Esophagus muscularis mucosa (tissue), 4 donors: Measurements from ENCODE around the gene AGT. TPM values are rescaled to one million over a fixed set of nuclear protein-coding genes. Genes with fewer than 3 reads are reported as not detected.

ENCODE experiments used
- DNase-seq: peaks from one replicate; pipeline ENCODE4 v3.0.0-alpha.2; 2017; ENCODE audit errors: extremely low spot score
- H3K27ac ChIP-seq, 4 donors: fragments of 200-600 bp; sonication (generic); replicated peaks in 1 of 4; 1 replicate in 3 of 4; 2 replicates in 1 of 4; pipeline ENCODE4 v1.5.1; 2016 to 2019; ENCODE audit warnings: mild to moderate bottlenecking in 1 of 4
- H3K27me3 ChIP-seq, 4 donors: fragments of 200-600 bp; sonication (generic); one replicate each; pipeline versions ENCODE4 v1.5.1 to v1.6.0; 2016 to 2019
- H3K36me3 ChIP-seq, 4 donors: fragments of 200-600 bp; sonication (generic); one replicate each; pipeline ENCODE4 v1.5.1; 2016 to 2019
- H3K4me1 ChIP-seq, 4 donors: fragments of 200-600 bp; sonication (generic); one replicate each; pipeline ENCODE4 v1.5.1; 2016 to 2019
- H3K4me3 ChIP-seq, 4 donors: fragments of 200-600 bp; sonication (generic); 1 replicate in 2 of 4; 2 replicates in 2 of 4; pipeline ENCODE4 v1.5.1; 2016 to 2019; ENCODE audit warnings: mild to moderate bottlenecking in 4 of 4, moderate library complexity in 1 of 4
- H3K9me3 ChIP-seq, 4 donors: fragments of 200-600 bp; sonication (generic); 1 replicate in 3 of 4; 2 replicates in 1 of 4; pipeline ENCODE4 v1.5.1; 2016 to 2019
- CTCF ChIP-seq, 3 experiments: fragments of 200-600 bp in 2 of 3; fragments of 450-650 bp in 1 of 3; sonication (generic) in 2 of 3; IDR thresholded peaks; one replicate each; pipeline ENCODE4 v1.5.1; 2017 to 2019; ENCODE audit warnings: antibody characterized with exemption in 3 of 3, mild to moderate bottlenecking in 2 of 3, moderate library complexity in 1 of 3
- EP300 ChIP-seq: sonication (generic); formaldehyde crosslinking; IDR thresholded peaks from one replicate; pipeline ENCODE4 v1.6.1; 2017; ENCODE audit warnings: antibody characterized with exemption
- POLR2A ChIP-seq: fragments of 450-650 bp; IDR thresholded peaks from one replicate; pipeline ENCODE4 v1.6.1; 2017; ENCODE audit warnings: antibody characterized with exemption, moderate library complexity, mild to moderate bottlenecking, low read depth
- POLR2AphosphoS5 ChIP-seq, 2 donors: sonication (generic); formaldehyde crosslinking; IDR thresholded peaks; one replicate each; pipeline ENCODE4 v1.6.1; 2017; ENCODE audit warnings: antibody characterized with exemption in 2 of 2
- WGBS: methylation state at CpG from one replicate; pipeline ENCODE4 v1.1.5; 2018; 5-methylcytosine and 5-hydroxymethylcytosine counted together
- intact Hi-C: fragments of 100-400 bp; cut with DNase I; formaldehyde crosslinking; loops from one replicate; pipeline ENCODE4 v1.15.1; 2023
- total RNA-seq, 4 donors: library from RNA; depleted of rRNA; stranded (reverse); fragments of >200 nt; gene quantifications; one replicate each; pipeline versions ENCODE4 v1.1.0 to v1.2.1, GENCODE V29; 2016

Gene AGT
- total RNA-seq, 4 donors from 2014 or later, result 3.7 to 15.3 (median 12.3) TPM

DNA sequence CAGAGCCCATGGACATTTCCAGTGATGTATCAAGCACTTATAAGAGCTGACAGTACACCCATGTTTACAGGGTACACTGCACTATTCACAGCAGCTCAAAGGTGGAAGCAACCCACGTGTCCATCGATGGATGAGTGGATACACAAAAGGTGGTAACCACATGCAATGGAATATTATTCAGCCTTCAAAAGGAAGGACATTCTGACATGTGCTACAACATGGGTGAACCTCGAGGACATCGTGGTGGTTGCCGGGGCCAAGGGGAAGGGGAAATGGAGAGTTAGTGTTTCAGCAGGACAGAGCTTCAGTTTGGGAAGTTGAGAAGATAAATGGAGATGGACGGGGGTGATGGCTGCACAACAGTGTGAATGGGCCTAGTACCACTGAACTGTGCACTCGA is 9.1 kb downstream of the AGT start:
- TF ChIP-seq CTCF (IDR thresholded peaks at IDR 0.05) (no peak), POLR2AphosphoS5 (IDR thresholded peaks at IDR 0.05) (no peak), EP300 (no peak), POLR2A (no peak)
- DNase-seq, result peak; percentile 81
- Histone ChIP-seq H3K4me3 (no peak overlapping the region), H3K36me3 (peaks cover 0 to 44% (median 0%) of the 10 kb centered on the region in 4 donors), H3K27ac (no peak overlapping the region), H3K27me3 (no peaks in the 10 kb centered on the region), H3K4me1 (no peaks in the 10 kb centered on the region), H3K9me3 (no peaks in the 10 kb centered on the region)
- WGBS, result 90% methylated on average over 7 of the region's 7 CpGs
- intact Hi-C loops, result no loop called here

DNA sequence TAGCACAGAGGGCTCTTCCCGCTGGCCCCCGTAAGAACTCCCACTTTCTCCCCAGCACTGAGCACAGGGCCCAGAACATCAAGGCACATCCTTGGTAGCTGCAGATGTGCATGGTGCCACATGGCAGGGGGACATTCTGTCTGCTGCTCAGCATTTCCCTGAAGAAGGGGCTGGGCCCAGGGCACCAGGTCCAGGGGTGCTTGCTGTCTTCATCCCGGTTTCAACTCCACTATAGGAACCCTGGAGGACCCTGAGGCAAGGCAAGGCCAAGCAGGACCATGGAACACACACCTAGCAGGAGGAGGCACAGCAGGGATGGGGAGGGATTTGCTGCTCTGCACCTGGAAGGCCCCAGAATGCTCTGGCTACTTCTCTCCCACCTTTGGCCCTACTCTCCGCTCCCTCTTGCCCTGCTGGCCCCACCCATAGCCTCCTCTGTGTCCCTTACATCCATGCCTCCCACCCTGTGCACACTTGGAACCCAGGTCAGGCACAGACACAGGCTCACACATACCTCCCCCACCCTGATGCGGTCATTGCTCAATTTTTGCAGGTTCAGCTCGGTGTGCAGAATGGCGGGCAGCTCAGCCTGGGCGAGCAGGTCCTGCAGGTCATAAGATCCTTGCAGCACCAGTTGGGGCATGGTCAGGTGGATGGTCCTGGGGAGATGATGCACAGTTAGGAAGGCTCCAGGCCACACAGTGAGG is 10.1 kb downstream of the AGT start:
- peak; percentile 87 for DNase-seq
- intact Hi-C loops, result no loop called here
- Histone ChIP-seq H3K9me3 (no peaks in the 10 kb centered on the region), H3K4me1 (no peaks in the 10 kb centered on the region), H3K36me3 (peaks cover 0 to 44% (median 0%) of the 10 kb centered on the region in 4 donors), H3K27me3 (no peaks in the 10 kb centered on the region), H3K4me3 (no peak overlapping the region), H3K27ac (no peak overlapping the region)
- no peak for TF ChIP-seq POLR2A
- no peak for TF ChIP-seq CTCF (IDR thresholded peaks at IDR 0.05)
- TF ChIP-seq POLR2AphosphoS5 (IDR thresholded peaks at IDR 0.05), result no peak
- TF ChIP-seq EP300, result no peak
- 97% methylated on average over 8 of the region's 8 CpGs for WGBS

DNA sequence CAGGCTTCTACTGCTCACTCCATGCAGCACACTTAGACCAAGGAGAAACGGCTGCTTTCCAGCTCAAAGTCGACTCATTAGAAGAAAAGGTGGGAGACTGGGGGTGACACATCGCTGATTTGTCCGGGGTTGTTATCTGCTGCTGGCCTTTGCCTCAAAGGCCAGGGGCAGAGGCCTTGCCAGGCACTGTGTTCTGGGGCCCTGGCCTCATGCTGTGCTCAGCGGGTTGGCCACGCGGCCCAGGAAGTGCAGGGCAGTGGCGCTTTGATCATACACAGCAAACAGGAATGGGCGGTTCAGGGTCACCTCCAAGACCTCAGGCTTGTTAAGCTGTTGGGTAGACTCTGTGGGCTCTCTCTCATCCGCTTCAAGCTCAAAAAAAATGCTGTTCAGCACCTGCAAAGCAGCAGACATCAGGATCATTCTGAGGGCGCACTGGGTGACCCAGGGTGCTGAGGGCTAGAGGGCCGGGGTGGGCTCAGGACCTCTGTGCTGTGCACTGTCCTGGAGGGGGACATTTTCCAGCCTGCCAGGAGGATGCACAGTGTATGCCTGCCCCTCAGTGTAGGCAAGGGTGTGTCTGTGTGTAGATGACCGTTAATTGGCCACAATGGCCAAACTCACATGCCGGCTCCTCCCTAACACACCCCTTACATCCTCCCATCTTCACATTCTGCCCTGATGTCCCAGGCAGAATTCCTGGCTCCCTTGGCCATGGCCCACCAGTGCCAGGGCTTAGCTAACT is 10.8 kb downstream of the AGT start:
- H3K27ac ChIP-seq, result no peak overlapping the region
- H3K27me3 ChIP-seq, result no peaks in the 10 kb centered on the region
- WGBS, result 64% methylated on average over 5 of the region's 14 CpGs
- H3K36me3 ChIP-seq, result peaks cover 0 to 44% (median 0%) of the 10 kb centered on the region in 4 donors
- DNase-seq, result peak; percentile 84
- H3K9me3 ChIP-seq, result no peaks in the 10 kb centered on the region
- no peak overlapping the region for H3K4me3 ChIP-seq
- intact Hi-C loops, result no loop called here
- TF ChIP-seq POLR2A (no peak), CTCF (IDR thresholded peaks at IDR 0.05) (no peak), POLR2AphosphoS5 (IDR thresholded peaks at IDR 0.05) (no peak)
- H3K4me1 ChIP-seq, result no peaks in the 10 kb centered on the region

DNA sequence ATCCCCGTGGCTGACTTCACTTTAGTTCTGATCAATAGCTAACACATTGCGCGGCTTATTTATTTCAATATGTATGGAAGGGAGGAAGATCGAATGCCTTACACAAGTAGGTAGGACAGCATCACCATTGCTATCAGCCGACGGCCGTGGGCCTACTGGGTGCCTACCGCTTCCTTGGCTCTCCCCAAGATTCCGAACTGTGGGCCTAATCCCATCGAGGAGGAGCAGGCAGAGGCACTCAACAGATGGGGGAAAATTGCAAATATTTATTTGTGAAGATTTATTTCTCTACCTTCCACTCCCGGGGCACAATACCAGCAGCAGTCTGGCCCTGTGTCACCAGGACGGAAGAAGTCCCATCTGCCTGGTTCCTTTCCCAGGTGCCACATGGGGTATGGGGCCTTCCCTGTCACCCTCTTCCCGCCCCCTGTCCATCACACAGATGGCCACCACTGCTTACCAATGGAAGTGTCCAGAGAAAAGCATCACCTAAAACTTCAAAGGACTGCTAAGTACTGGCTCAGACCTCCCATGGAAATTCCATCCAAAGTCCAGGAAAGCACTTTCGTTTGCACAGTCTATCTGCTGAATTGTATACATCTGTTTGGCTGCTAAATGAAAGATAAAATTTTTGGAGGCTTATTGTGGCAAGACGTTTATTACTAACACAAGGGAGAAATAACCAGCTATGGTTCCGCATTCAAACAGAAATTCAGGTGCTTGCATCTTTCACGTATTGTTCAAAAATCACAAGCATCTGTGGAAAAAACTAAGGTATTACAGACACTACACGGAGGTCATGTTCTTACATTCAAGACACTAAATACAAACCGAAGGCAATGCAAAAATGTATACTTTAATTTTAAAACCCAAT is 11.8 kb downstream of the AGT start:
- Histone ChIP-seq H3K27ac (no peak overlapping the region), H3K4me1 (no peaks in the 10 kb centered on the region), H3K9me3 (no peaks in the 10 kb centered on the region), H3K36me3 (peaks cover 0 to 37% (median 0%) of the 10 kb centered on the region in 4 donors), H3K27me3 (no peaks in the 10 kb centered on the region), H3K4me3 (no peak overlapping the region)
- WGBS, result 89% methylated on average over 19 of the region's 19 CpGs
- intact Hi-C loops, result no loop called here
- TF ChIP-seq CTCF (IDR thresholded peaks at IDR 0.05) (no peak), POLR2AphosphoS5 (IDR thresholded peaks at IDR 0.05) (no peak), EP300 (no peak), POLR2A (no peak)
- peak; percentile 84 for DNase-seq
